Measurements from ENCODE around the gene MED15. TPM values are rescaled to one million over a fixed set of nuclear protein-coding genes. Genes with fewer than 3 reads are reported as not detected.

Gene MED15
- total and polyA plus RNA-seq, 2 of the 4 experiments (the other 2 are of a cell fraction): 19.0 to 68.8 TPM

DNA sequence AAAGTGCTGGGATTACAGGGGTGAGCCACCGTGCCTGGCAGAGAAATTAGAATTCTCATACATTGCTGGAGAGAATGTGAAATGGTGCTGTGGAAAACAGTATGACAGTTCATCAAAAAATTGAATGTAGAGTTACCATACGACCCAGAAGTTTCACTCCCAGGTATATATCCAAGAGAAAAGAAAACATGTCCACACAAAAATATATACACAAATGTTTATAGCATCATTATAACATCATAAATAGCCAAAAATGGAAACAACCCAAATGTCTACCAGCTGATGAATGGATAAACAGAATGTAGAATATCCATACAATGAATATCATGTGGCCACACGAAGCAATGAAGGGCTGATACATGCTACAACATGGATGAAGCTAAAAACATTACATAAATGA lies 34.6 kb downstream of the MED15 start:
- H3K9ac ChIP-seq (ENCODE audit: low read depth, low read length): no peak overlapping the region
- peaks cover 17% of the 10 kb centered on the region for H3K9me1 ChIP-seq (ENCODE audit: insufficient read depth, low read length)
- H4K91ac ChIP-seq (ENCODE audit: insufficient read depth, low read depth, low read length): no peak overlapping the region
- peaks cover 11% of the 10 kb centered on the region for H3K4me1 ChIP-seq (ENCODE audit: control insufficient read depth, insufficient read depth, low read length)
- dilution Hi-C loops (cut with HindIII; ENCODE audit: low sequenced_read_pairs, unreplicated experiment) (no loop called here), in situ Hi-C loops (cut with MboI; ENCODE audit: low sequenced_read_pairs) (no loop called here), intact Hi-C loops (cut with micrococcal nuclease) (no loop called here)
- no peak overlapping the region for H2AK9ac ChIP-seq (replicated peaks; ENCODE audit: low read depth, low read length, poor library complexity)
- H4K5ac ChIP-seq (ENCODE audit: low read depth, low read length): no peak overlapping the region
- no peak overlapping the region for H3K4ac ChIP-seq (ENCODE audit: low read depth, low read length)
- no peak for DNase-seq
- no TSS peak for BruUV-seq (replicated peaks)
- H3K27me3 ChIP-seq (ENCODE audit: control insufficient read depth, insufficient read depth, low read length): no peaks in the 10 kb centered on the region
- no peaks in the 10 kb centered on the region for H3K9me3 ChIP-seq (ENCODE audit: control insufficient read depth, insufficient read depth, low read length)
- no peak overlapping the region for H2AFZ ChIP-seq (replicated peaks; ENCODE audit: low read length, poor library complexity)
- H3K56ac ChIP-seq (ENCODE audit: extremely low read depth, insufficient read depth, low read length): no peak overlapping the region
- ChIA-PET POLR2A (ENCODE audit: unreplicated experiment) (no interaction called here), CTCF (no interaction called here)
- no peak for ATAC-seq (ENCODE audit: low read depth)
- H3K18ac ChIP-seq (ENCODE audit: low read depth, low read length): no peak overlapping the region
- peaks cover 35% of the 10 kb centered on the region for H4K20me1 ChIP-seq (ENCODE audit: insufficient read depth, low read length)
- no peak overlapping the region for H3K4me3 ChIP-seq (ENCODE audit: insufficient read depth, low read depth, low read length)
- H3K36me3 ChIP-seq (ENCODE audit: control insufficient read depth, insufficient read depth, low read length): peaks cover 28% of the 10 kb centered on the region
- no peak overlapping the region for H4K8ac ChIP-seq (ENCODE audit: low read depth in 2 of 2, low read length in 2 of 2)
- no peak overlapping the region for H3K14ac ChIP-seq (replicated peaks; ENCODE audit: low read depth, low read length)
- no peak overlapping the region for H2AK5ac ChIP-seq (ENCODE audit: low read depth, low read length)
- no CpG with 5 or more reads among the region's 3 CpGs for whole genome bisulfite sequencing, 2 experiments (ENCODE audit: extremely low coverage in 2 of 2, insufficient read length in 1 of 2)
- H3K27ac ChIP-seq (ENCODE audit: insufficient read depth, low read length): no peak overlapping the region
- TF ChIP-seq RAD21 (IDR thresholded peaks at IDR 0.05; ENCODE audit: low read length): no peak
- TF ChIP-seq, protein P1, sequence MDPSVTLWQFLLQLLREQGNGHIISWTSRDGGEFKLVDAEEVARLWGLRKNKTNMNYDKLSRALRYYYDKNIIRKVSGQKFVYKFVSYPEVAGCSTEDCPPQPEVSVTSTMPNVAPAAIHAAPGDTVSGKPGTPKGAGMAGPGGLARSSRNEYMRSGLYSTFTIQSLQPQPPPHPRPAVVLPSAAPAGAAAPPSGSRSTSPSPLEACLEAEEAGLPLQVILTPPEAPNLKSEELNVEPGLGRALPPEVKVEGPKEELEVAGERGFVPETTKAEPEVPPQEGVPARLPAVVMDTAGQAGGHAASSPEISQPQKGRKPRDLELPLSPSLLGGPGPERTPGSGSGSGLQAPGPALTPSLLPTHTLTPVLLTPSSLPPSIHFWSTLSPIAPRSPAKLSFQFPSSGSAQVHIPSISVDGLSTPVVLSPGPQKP (IDR thresholded peaks at IDR 0.05; ENCODE audit: borderline replicate concordance, low read depth, low read length): no peak
- TF ChIP-seq CHD1 (IDR thresholded peaks at IDR 0.05; ENCODE audit: low read depth, low read length): no peak
- TF ChIP-seq RFX5 (IDR thresholded peaks at IDR 0.05; ENCODE audit: low read depth, low read length): no peak
- no peak for TF ChIP-seq MAZ (IDR thresholded peaks at IDR 0.05; ENCODE audit: borderline replicate concordance, low read depth, low read length)
- TF ChIP-seq, protein P2, sequence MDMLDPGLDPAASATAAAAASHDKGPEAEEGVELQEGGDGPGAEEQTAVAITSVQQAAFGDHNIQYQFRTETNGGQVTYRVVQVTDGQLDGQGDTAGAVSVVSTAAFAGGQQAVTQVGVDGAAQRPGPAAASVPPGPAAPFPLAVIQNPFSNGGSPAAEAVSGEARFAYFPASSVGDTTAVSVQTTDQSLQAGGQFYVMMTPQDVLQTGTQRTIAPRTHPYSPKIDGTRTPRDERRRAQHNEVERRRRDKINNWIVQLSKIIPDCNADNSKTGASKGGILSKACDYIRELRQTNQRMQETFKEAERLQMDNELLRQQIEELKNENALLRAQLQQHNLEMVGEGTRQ (IDR thresholded peaks at IDR 0.05; ENCODE audit: low read depth, low read length): no peak
- no peak for TF ChIP-seq POLR2A (IDR thresholded peaks at IDR 0.05; ENCODE audit: low read depth, low read length)
- TF ChIP-seq SMC3 (IDR thresholded peaks at IDR 0.05; ENCODE audit: low read depth, low read length): no peak
- TF ChIP-seq RCOR1 (IDR thresholded peaks at IDR 0.05; ENCODE audit: insufficient replicate concordance, low read length): no peak
- TF ChIP-seq, protein P3, sequence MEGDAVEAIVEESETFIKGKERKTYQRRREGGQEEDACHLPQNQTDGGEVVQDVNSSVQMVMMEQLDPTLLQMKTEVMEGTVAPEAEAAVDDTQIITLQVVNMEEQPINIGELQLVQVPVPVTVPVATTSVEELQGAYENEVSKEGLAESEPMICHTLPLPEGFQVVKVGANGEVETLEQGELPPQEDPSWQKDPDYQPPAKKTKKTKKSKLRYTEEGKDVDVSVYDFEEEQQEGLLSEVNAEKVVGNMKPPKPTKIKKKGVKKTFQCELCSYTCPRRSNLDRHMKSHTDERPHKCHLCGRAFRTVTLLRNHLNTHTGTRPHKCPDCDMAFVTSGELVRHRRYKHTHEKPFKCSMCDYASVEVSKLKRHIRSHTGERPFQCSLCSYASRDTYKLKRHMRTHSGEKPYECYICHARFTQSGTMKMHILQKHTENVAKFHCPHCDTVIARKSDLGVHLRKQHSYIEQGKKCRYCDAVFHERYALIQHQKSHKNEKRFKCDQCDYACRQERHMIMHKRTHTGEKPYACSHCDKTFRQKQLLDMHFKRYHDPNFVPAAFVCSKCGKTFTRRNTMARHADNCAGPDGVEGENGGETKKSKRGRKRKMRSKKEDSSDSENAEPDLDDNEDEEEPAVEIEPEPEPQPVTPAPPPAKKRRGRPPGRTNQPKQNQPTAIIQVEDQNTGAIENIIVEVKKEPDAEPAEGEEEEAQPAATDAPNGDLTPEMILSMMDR (conservative IDR thresholded peaks at IDR 0.05; ENCODE audit: low read depth, low read length): no peak
- TF ChIP-seq NFE2L2 (IDR thresholded peaks at IDR 0.05; ENCODE audit: low read depth, low read length): no peak
- no peak for TF ChIP-seq CEBPB (IDR thresholded peaks at IDR 0.05; ENCODE audit: low read depth, low read length)
- TF ChIP-seq FOS (IDR thresholded peaks at IDR 0.05; ENCODE audit: low read depth, low read length): no peak
- TF ChIP-seq MAFK (IDR thresholded peaks at IDR 0.05; ENCODE audit: low read depth, low read length): no peak
- TF ChIP-seq MXI1 (IDR thresholded peaks at IDR 0.05; ENCODE audit: borderline replicate concordance, low read depth, low read length): no peak
- no peak overlapping the region for H3K4me2 ChIP-seq (ENCODE audit: low read depth, low read length)
- H2BK5ac ChIP-seq (ENCODE audit: low read depth, low read length, poor library complexity, severe bottlenecking): no peak overlapping the region
- H2BK20ac ChIP-seq (ENCODE audit: low read depth, low read length): no peak overlapping the region
- H2BK120ac ChIP-seq (ENCODE audit: low read depth, low read length): no peak overlapping the region
- H3K79me1 ChIP-seq (ENCODE audit: low read depth in 1 of 2, low read length in 2 of 2): peaks cover 22 to 59% of the 10 kb centered on the region in 2 experiments; a peak in 3 of 4 replicates
- no peak overlapping the region for H3K23ac ChIP-seq (ENCODE audit: low read depth, low read length)
- H2BK15ac ChIP-seq (ENCODE audit: low read depth, low read length): no peak overlapping the region

Data from IMR-90 (cell line).